ENCODE results near the gene TMC6.

GRCh38 chr17:78120537-78120936 is 8.0 kb downstream of the TMC6 start:
- no peak for TF ChIP-seq GLI4 (CRISPR knock-in tag; IDR thresholded peaks at IDR 0.05; ENCODE audit: borderline replicate concordance)
- TF ChIP-seq RFX5 (IDR thresholded peaks at IDR 0.05; ENCODE audit: low read depth, low read length), result no peak
- TF ChIP-seq, protein P1, sequence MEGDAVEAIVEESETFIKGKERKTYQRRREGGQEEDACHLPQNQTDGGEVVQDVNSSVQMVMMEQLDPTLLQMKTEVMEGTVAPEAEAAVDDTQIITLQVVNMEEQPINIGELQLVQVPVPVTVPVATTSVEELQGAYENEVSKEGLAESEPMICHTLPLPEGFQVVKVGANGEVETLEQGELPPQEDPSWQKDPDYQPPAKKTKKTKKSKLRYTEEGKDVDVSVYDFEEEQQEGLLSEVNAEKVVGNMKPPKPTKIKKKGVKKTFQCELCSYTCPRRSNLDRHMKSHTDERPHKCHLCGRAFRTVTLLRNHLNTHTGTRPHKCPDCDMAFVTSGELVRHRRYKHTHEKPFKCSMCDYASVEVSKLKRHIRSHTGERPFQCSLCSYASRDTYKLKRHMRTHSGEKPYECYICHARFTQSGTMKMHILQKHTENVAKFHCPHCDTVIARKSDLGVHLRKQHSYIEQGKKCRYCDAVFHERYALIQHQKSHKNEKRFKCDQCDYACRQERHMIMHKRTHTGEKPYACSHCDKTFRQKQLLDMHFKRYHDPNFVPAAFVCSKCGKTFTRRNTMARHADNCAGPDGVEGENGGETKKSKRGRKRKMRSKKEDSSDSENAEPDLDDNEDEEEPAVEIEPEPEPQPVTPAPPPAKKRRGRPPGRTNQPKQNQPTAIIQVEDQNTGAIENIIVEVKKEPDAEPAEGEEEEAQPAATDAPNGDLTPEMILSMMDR (CRISPR knock-in tag; IDR thresholded peaks at IDR 0.05), result no peak
- TF ChIP-seq TARDBP (CRISPR knock-in tag; IDR thresholded peaks at IDR 0.05), result no peak
- no peak; the same call in 1 of the 2 replicates for TF ChIP-seq RBFOX2 (IDR thresholded peaks at IDR 0.05; ENCODE audit: low read depth, low read length)
- no peak for TF ChIP-seq POLR2A (IDR thresholded peaks at IDR 0.05; ENCODE audit: insufficient read depth in 1 of 2, low read depth in 2 of 2, low read length in 2 of 2)

Data from HepG2 (cell line).